PFSK-1 (cell line): ENCODE data around the gene DAB1.

Source experiments
- FOXP2 ChIP-seq: optimal IDR thresholded peaks from 2 replicates; pipeline ENCODE3; 2011; ENCODE audit warnings: borderline replicate concordance, control low read depth, inconsistent platforms; ENCODE audit not compliant: insufficient read depth; ENCODE audit errors: extremely low read length, extremely low read depth
- POLR2AphosphoS5 ChIP-seq: IDR thresholded peaks from 2 replicates; pipeline ENCODE4 v1.6.1; 2012; ENCODE audit warnings: low read depth, mild to moderate bottlenecking, control low read depth, low read length, moderate library complexity
- SIN3A ChIP-seq: IDR thresholded peaks from 2 replicates; pipeline ENCODE4 v1.6.1; 2012; ENCODE audit warnings: mild to moderate bottlenecking, low read length, moderate library complexity, borderline replicate concordance; ENCODE audit not compliant: insufficient read depth
- TAF1 ChIP-seq: IDR thresholded peaks from 2 replicates; pipeline ENCODE4 v1.6.1; 2012; ENCODE audit warnings: low read length, control low read depth, borderline replicate concordance; ENCODE audit not compliant: insufficient read depth
- TF ChIP-seq, protein P1 (sequence below), 2 experiments: IDR thresholded peaks; 2 replicates each; pipeline versions ENCODE4 v1.6.1 to v1.8.0; 2011 to 2012; ENCODE audit warnings: low read depth in 2 of 2, low read length in 2 of 2, control low read depth in 1 of 2, inconsistent platforms in 1 of 2, mild to moderate bottlenecking in 1 of 2, moderate library complexity in 1 of 2; ENCODE audit not compliant: insufficient read depth in 1 of 2

Gene DAB1

GRCh38 chr1:57086154-57086553, 337.7 kb downstream of the DAB1 start:
- TF ChIP-seq SIN3A: no peak
- no peak for TF ChIP-seq POLR2AphosphoS5
- no peak for TF ChIP-seq TAF1
- no peak for TF ChIP-seq FOXP2
- TF ChIP-seq, protein P1, sequence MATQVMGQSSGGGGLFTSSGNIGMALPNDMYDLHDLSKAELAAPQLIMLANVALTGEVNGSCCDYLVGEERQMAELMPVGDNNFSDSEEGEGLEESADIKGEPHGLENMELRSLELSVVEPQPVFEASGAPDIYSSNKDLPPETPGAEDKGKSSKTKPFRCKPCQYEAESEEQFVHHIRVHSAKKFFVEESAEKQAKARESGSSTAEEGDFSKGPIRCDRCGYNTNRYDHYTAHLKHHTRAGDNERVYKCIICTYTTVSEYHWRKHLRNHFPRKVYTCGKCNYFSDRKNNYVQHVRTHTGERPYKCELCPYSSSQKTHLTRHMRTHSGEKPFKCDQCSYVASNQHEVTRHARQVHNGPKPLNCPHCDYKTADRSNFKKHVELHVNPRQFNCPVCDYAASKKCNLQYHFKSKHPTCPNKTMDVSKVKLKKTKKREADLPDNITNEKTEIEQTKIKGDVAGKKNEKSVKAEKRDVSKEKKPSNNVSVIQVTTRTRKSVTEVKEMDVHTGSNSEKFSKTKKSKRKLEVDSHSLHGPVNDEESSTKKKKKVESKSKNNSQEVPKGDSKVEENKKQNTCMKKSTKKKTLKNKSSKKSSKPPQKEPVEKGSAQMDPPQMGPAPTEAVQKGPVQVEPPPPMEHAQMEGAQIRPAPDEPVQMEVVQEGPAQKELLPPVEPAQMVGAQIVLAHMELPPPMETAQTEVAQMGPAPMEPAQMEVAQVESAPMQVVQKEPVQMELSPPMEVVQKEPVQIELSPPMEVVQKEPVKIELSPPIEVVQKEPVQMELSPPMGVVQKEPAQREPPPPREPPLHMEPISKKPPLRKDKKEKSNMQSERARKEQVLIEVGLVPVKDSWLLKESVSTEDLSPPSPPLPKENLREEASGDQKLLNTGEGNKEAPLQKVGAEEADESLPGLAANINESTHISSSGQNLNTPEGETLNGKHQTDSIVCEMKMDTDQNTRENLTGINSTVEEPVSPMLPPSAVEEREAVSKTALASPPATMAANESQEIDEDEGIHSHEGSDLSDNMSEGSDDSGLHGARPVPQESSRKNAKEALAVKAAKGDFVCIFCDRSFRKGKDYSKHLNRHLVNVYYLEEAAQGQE (IDR thresholded peaks at IDR 0.05; ENCODE audit: insufficient read depth in 1 of 2, low read depth in 2 of 2, low read length in 2 of 2): no peak

GRCh38 chr1:57084701-57085100, 339.2 kb downstream of the DAB1 start:
- TF ChIP-seq, protein P1 (IDR thresholded peaks at IDR 0.05; ENCODE audit: insufficient read depth in 1 of 2, low read depth in 2 of 2, low read length in 2 of 2): no peak

DNA sequence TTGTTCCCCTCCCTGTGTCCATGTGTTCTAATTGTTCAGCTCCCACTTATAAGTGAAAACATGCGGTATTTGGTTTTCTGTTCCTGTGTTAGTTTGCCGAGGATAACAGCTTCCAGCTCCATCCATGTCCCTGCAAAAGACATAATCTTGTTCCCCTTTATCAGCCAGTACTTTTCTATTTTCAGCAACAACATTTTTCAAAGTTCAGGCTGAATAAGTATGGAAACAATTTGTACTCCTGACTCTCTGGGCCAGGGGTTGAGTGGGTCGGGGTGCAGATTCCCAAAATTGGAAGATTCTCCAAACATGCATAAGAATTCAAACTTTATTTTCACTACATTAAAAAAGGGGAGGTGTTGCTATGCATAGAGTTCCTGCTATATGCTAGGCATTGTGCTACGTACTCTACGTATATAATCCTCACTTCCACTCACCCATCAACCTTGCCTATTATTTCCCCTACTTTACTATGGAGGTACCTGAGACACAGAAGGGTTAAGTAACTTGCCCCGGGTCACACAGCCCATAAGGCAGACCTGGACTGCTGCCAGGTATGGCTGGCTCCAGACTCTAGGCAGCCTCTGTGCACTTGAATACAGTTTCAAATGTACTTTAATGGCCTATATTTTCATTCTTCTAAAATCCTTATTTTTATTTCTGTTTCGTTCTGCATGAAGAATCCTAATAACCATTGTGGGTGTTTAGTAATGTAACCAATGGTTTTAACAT, 341.0 kb downstream of the DAB1 start:
- TF ChIP-seq FOXP2 (no peak), TAF1 (no peak), POLR2AphosphoS5 (no peak), SIN3A (no peak)
- TF ChIP-seq, protein P1 (IDR thresholded peaks at IDR 0.05; ENCODE audit: insufficient read depth in 1 of 2, low read depth in 2 of 2, low read length in 2 of 2): no peak

DNA sequence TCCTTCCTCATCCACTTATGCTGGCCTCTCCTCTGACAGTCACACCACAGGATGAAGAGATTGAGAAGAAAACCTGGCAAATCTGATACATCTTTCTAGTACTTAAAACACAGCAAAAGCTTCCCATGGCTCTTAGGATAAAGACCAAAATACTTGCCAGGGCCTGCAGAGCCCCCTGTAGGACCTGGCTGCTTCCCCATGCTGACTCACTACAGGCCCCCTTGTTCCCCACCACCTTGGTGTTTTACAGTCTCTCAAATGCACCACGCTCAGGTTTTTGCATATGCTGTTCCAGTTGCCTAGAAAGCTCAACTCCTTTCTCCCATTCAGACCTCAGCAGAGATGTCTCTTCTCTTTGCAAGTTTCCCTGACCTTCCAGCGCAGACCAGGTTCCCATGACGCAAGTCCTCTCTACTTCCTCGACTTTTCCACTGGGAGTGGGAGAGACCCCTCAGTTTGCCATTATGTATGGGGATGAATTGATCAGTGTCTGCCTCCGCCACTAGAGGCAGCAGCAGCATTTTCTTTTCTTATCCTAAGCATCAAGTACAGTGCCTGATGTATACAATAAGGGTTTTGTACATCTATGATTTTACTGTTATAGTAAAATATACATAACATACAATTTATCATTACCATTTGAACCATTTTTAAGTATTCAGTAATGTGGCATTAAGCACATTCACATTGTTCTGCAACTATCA, 344.3 kb downstream of the DAB1 start:
- TF ChIP-seq SIN3A (no peak), TAF1 (no peak), FOXP2 (no peak), POLR2AphosphoS5 (no peak)
- TF ChIP-seq, protein P1 (IDR thresholded peaks at IDR 0.05; ENCODE audit: insufficient read depth in 1 of 2, low read depth in 2 of 2, low read length in 2 of 2): no peak
